GM10266 (cell line): ENCODE data around the gene UCHL3.

Experiments used
- DNase-seq: peaks from one replicate; pipeline ENCODE4 v3.0.0; 2012; ENCODE audit errors: extremely low spot score
- CTCF ChIP-seq: IDR thresholded peaks from 2 replicates; pipeline ENCODE4 v1.5.1; 2012; ENCODE audit warnings: mild to moderate bottlenecking, low read depth; ENCODE audit not compliant: control insufficient read depth, insufficient read depth; ENCODE audit errors: missing control alignments

Gene UCHL3

GRCh38 chr13:75554464-75554863 is 4.9 kb downstream of the UCHL3 start:
- DNase-seq, result no peak
- no peak for TF ChIP-seq CTCF

GRCh38 chr13:75554981-75555380 is 5.4 kb downstream of the UCHL3 start:
- no peak for TF ChIP-seq CTCF
- DNase-seq, result no peak

- TF ChIP-seq CTCF, result no peak
- DNase-seq, result no peak
Observed at GRCh38 chr13:75555836-75556235, 6.2 kb downstream of the UCHL3 start.

- TF ChIP-seq CTCF, result no peak
- no peak for DNase-seq
Observed at GRCh38 chr13:75556961-75557360, 7.4 kb downstream of the UCHL3 start.

GRCh38 chr13:75558145-75558840 is 8.7 kb downstream of the UCHL3 start:
- DNase-seq, result no peak
- no peak for TF ChIP-seq CTCF

- DNase-seq, result no peak
- TF ChIP-seq CTCF, result peak; percentile 47
Observed at GRCh38 chr13:75566658-75567057, 17.1 kb downstream of the UCHL3 start.

- DNase-seq, result no peak
- TF ChIP-seq CTCF, result no peak
Observed at GRCh38 chr13:75569576-75569975, 20.0 kb downstream of the UCHL3 start.
